IPS DF 19.7 (cell line): Measurements from ENCODE around the gene TXNDC2.

Source experiments
- DNase-seq: peaks from one replicate; pipeline ENCODE4 v3.0.0-alpha.2; 2013; ENCODE audit warnings: low read depth, low spot score

Gene TXNDC2

DNA sequence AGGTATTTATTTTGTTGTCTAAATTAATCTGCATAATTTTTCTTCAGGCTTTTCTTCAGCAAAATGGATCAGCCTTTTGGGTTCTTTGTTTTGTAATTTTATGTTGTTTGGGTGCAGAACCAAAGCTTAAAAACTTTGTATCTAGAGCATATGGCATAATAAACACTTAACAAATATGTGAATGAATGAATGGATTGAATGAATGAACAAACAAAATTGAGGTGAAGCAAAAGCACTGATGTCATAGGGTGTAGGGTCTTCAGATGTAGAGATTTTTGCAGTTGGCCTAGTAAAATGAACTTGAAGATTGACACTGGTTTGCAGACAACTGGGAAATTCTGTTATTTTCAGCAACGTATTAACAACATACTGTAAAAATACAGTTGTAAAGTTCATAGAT, 45.4 kb downstream of the TXNDC2 start:
- DNase-seq, result no peak

DNA sequence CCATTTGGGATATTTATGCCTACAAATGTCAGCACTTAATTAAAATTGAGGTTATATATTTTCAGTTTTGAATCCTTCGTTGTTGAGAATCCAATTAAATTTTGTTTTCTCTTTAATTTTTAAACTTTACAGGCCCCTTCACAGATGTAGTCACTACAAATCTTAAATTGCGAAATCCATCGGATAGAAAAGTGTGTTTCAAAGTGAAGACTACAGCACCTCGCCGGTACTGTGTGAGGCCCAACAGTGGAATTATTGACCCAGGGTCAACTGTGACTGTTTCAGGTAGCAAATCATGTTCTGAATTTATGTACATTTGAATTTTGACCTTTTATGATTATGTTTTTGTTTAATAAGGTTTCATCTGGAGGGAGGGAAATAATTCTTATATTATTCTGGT, 45.9 kb downstream of the TXNDC2 start:
- DNase-seq, result no peak

DNA sequence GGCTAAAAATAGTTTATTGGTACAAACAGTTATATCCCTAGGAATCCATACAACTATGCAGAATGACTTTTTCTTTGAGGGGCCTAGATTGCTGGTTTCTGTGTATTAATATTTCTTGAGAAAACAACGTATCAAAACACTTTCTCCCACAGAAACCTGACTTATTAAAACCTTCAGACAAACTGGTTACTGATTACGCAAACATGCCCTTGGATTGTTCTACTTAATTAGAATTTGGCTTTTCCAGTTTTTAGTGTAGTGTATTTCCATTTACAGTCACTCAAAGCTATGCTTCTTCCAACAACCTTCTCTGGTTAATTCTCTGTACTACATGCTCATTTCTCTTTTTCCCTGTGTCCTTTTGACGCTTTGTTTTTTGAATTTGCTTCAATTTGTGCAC, 48.1 kb downstream of the TXNDC2 start:
- DNase-seq, result no peak

DNA sequence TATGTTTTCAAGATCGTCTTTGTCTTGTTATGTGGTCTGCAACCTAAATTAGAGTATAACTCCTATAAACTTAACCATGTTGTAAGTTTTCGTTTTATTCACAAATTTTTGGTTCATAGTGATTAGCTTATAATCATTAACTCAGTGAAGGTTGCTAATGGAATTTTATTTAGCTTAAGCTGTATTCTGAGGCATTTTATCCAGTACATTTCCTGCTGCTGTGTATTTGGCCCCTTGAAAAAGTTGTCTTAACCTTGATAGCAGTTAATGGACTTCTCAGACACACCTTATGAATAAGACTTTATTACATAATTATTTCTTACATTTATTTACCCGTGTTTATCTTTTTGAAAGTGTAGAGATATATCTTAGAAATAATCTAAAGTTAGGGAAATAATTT, 48.5 kb downstream of the TXNDC2 start:
- no peak for DNase-seq
